Keratinocyte (primary cell): ENCODE measurements around the gene CPEB1. TPM values are rescaled to one million over a fixed set of nuclear protein-coding genes. Genes with fewer than 3 reads are reported as not detected.

Source experiments
- DNase-seq: peaks from one replicate; pipeline ENCODE4 v3.0.0-alpha.2; 2011; ENCODE audit warnings: low read depth, missing footprints, low spot score
- FAIRE-seq: peaks from 2 replicates; lab custom pipeline; 2011; peaks lifted over from hg19 to GRCh38; lab: Jason Lieb, UNC
- H2AFZ ChIP-seq: 2 replicates; pipeline ENCODE4 v1.6.0; 2012; ENCODE audit warnings: low read length, control low read depth, inconsistent platforms; ENCODE audit not compliant: control insufficient read depth
- H3K27ac ChIP-seq: 2 replicates; pipeline ENCODE4 v1.5.1; 2011; ENCODE audit warnings: low read length; ENCODE audit not compliant: control insufficient read depth, insufficient read depth
- H3K27me3 ChIP-seq: 3 replicates; pipeline ENCODE4 v1.6.0; 2011; ENCODE audit warnings: low read length; ENCODE audit not compliant: control insufficient read depth, insufficient read depth; ENCODE audit errors: extremely low read depth
- H3K36me3 ChIP-seq, 2 experiments: 2 replicates in 1 of 2; 3 replicates in 1 of 2; pipeline ENCODE4 v1.5.1; 2011; ENCODE audit warnings: low read length in 2 of 2, mild to moderate bottlenecking in 1 of 2; ENCODE audit not compliant: control insufficient read depth in 2 of 2, insufficient read depth in 2 of 2; ENCODE audit errors: extremely low read depth in 1 of 2
- H3K4me1 ChIP-seq: 3 replicates; pipeline ENCODE4 v1.5.1; 2011; ENCODE audit warnings: low read length; ENCODE audit not compliant: control insufficient read depth, insufficient read depth; ENCODE audit errors: extremely low read depth
- H3K4me2 ChIP-seq: 3 replicates; pipeline ENCODE4 v1.6.0; 2011; ENCODE audit warnings: low read depth, low read length; ENCODE audit not compliant: control insufficient read depth, insufficient read depth; ENCODE audit errors: extremely low read depth
- H3K4me3 ChIP-seq, 3 experiments: fragments of 200-600 bp in 1 of 3; sonication (generic) in 1 of 3; 2 replicates in 2 of 3; 3 replicates in 1 of 3; pipeline ENCODE4 v1.5.1; 2011 to 2016; ENCODE audit warnings: low read length in 3 of 3, mild to moderate bottlenecking in 3 of 3, control low read depth in 2 of 3, inconsistent platforms in 1 of 3, low read depth in 1 of 3, mixed read lengths in 1 of 3, mixed run types in 1 of 3, moderate library complexity in 1 of 3; ENCODE audit not compliant: control insufficient read depth in 2 of 3, insufficient read depth in 2 of 3; ENCODE audit errors: extremely low read depth in 1 of 3
- H3K79me2 ChIP-seq: 2 replicates; pipeline ENCODE4 v1.6.0; 2012; ENCODE audit warnings: low read length; ENCODE audit not compliant: control insufficient read depth, insufficient read depth
- H3K9ac ChIP-seq: 3 replicates; pipeline ENCODE4 v1.6.0; 2011; ENCODE audit warnings: low read length; ENCODE audit not compliant: control insufficient read depth, insufficient read depth; ENCODE audit errors: extremely low read depth
- H3K9me1 ChIP-seq: 3 replicates; pipeline ENCODE4 v1.6.0; 2011; ENCODE audit warnings: low read length; ENCODE audit not compliant: control insufficient read depth, insufficient read depth; ENCODE audit errors: extremely low read depth
- H3K9me3 ChIP-seq: 2 replicates; pipeline ENCODE4 v1.5.1; 2012; ENCODE audit warnings: low read depth, low read length; ENCODE audit not compliant: control insufficient read depth
- H4K20me1 ChIP-seq: 3 replicates; pipeline ENCODE4 v1.6.0; 2011; ENCODE audit warnings: low read length; ENCODE audit not compliant: control insufficient read depth, insufficient read depth; ENCODE audit errors: extremely low read depth
- CTCF ChIP-seq, 3 experiments: IDR thresholded peaks in 1 of 3; conservative IDR thresholded peaks in 1 of 3; optimal IDR thresholded peaks in 1 of 3; 2 replicates in 2 of 3; 3 replicates in 1 of 3; pipeline versions ENCODE3 to v1.5.1; 2011; ENCODE audit warnings: low read length in 3 of 3, mild to moderate bottlenecking in 3 of 3, moderate library complexity in 2 of 3, control low read depth in 1 of 3, inconsistent platforms in 1 of 3; ENCODE audit not compliant: insufficient read depth in 2 of 3; ENCODE audit errors: extremely low read depth in 1 of 3
- EZH2 ChIP-seq: IDR thresholded peaks from one replicate; pipeline ENCODE4 v1.6.1; 2012; ENCODE audit warnings: inconsistent platforms, mild to moderate bottlenecking, low read length, moderate library complexity
- dilution Hi-C: fragments of 300-500 bp; cut with MboI; formaldehyde crosslinking; loops from one replicate; pipeline ENCODE4 v1.7.0; 2020; ENCODE audit warnings: low sequenced_read_pairs; ENCODE audit not compliant: extremely low pct_ligation_motif_present
- polyA plus RNA-seq, 5 experiments: library from polyadenylated mRNA; depleted of rRNA in 3 of 5; stranded (reverse) in 3 of 5; stranded (forward) in 1 of 5; unstranded in 1 of 5; fragments of >200 nt; gene quantifications; 1 replicate in 1 of 5; 2 replicates in 3 of 5; 3 replicates in 1 of 5; pipeline versions ENCODE4 v1.2.1 to v1.2.3, GENCODE V29; 2011 to 2012; ENCODE audit warnings: missing spikeins in 2 of 5, low read depth in 1 of 5, low replicate concordance in 1 of 5

CPEB1 gene
- polyA plus RNA-seq, 1 donor (not counting 4 experiments of a cell fraction or from before 2014, with no cell fraction given), result 0.16 TPM

- DNase-seq (no peak), FAIRE-seq (no peak)
- H3K36me3 ChIP-seq, result no peaks in the 10 kb centered on the region
- no peak overlapping the region for H3K4me2 ChIP-seq
- no peak overlapping the region for H3K4me3 ChIP-seq
- no peak overlapping the region for H2AFZ ChIP-seq
- no peaks in the 10 kb centered on the region for H3K4me1 ChIP-seq
- dilution Hi-C loops, result no loop called here
- H3K9me3 ChIP-seq, result no peaks in the 10 kb centered on the region
- TF ChIP-seq CTCF (optimal IDR thresholded peaks at IDR 0.05 in 1 of 3, IDR thresholded peaks at IDR 0.05 in 1 of 3, conservative IDR thresholded peaks at IDR 0.05 in 1 of 3; ENCODE audit: extremely low read depth in 1 of 3, insufficient read depth in 2 of 3, low read length in 3 of 3), result no peak
- TF ChIP-seq EZH2, result no peak
- no peak overlapping the region for H3K9ac ChIP-seq
- no peak overlapping the region for H3K27ac ChIP-seq
- no peaks in the 10 kb centered on the region for H4K20me1 ChIP-seq
- no peaks in the 10 kb centered on the region for H3K79me2 ChIP-seq
- H3K9me1 ChIP-seq, result no peaks in the 10 kb centered on the region
- H3K27me3 ChIP-seq, result peaks cover 3% of the 10 kb centered on the region
These were observed 19.4 kb upstream of the CPEB1 start for GRCh38 chr15:82666606-82667005.

- dilution Hi-C loops, result no loop called here
- no peak overlapping the region for H2AFZ ChIP-seq
- DNase-seq, result no peak
These were observed 16.9 kb upstream of the CPEB1 start for GRCh38 chr15:82664021-82664420.

More at GRCh38 chr15:82664021-82664420, 16.9 kb upstream of the CPEB1 start:
- Histone ChIP-seq H3K9ac (no peak overlapping the region), H3K4me3 (no peak overlapping the region), H3K79me2 (no peaks in the 10 kb centered on the region), H3K9me1 (no peaks in the 10 kb centered on the region), H3K9me3 (no peaks in the 10 kb centered on the region), H3K4me1 (no peaks in the 10 kb centered on the region), H3K36me3 (no peaks in the 10 kb centered on the region), H4K20me1 (no peaks in the 10 kb centered on the region), H3K27me3 (peaks cover 3% of the 10 kb centered on the region), H3K4me2 (no peak overlapping the region), H3K27ac (no peak overlapping the region)
- no peak for TF ChIP-seq CTCF (optimal IDR thresholded peaks at IDR 0.05 in 1 of 3, IDR thresholded peaks at IDR 0.05 in 1 of 3, conservative IDR thresholded peaks at IDR 0.05 in 1 of 3; ENCODE audit: extremely low read depth in 1 of 3, insufficient read depth in 2 of 3, low read length in 3 of 3)
- no peak for TF ChIP-seq EZH2
- no peak for FAIRE-seq
